ENCODE measurements around the gene HPSE.

HPSE gene

DNA sequence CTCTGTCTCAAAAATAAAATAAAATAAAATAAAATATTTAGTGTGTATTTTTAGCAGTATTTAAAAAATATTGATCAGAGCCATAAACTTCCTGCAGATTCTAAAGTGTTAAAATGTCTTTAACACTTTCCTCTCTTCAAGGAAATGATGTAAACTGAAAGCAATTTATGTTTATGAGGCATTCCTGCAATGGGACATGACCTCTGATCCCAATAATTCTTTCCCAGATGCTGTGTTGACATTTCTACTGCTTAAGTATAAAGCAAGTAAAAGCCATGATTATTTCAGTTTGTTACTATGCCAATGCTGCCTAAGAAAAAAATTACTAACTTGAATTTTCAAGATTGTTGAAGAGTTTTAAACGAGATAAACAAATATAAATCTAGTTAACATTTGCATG, 79.1 kb downstream of the HPSE start:
- Histone ChIP-seq H3K4me1 (ENCODE audit: control insufficient read depth, insufficient read depth, low read length, poor library complexity, severe bottlenecking) (peaks cover 3% of the 10 kb centered on the region), H3K27me3 (replicated peaks; ENCODE audit: control insufficient read depth, insufficient read depth, low read length, poor library complexity, severe bottlenecking) (no peaks in the 10 kb centered on the region), H3K36me3 (ENCODE audit: control insufficient read depth, insufficient read depth, low read length) (no peaks in the 10 kb centered on the region), H3K4me3 (ENCODE audit: insufficient read depth, low read depth, low read length, poor library complexity, severe bottlenecking) (no peak overlapping the region), H3K9me3 (ENCODE audit: control insufficient read depth, low read length) (no peaks in the 10 kb centered on the region), H3K27ac (ENCODE audit: insufficient read depth, low read length, poor library complexity, severe bottlenecking) (no peak overlapping the region)
- no peak for DNase-seq

DNA sequence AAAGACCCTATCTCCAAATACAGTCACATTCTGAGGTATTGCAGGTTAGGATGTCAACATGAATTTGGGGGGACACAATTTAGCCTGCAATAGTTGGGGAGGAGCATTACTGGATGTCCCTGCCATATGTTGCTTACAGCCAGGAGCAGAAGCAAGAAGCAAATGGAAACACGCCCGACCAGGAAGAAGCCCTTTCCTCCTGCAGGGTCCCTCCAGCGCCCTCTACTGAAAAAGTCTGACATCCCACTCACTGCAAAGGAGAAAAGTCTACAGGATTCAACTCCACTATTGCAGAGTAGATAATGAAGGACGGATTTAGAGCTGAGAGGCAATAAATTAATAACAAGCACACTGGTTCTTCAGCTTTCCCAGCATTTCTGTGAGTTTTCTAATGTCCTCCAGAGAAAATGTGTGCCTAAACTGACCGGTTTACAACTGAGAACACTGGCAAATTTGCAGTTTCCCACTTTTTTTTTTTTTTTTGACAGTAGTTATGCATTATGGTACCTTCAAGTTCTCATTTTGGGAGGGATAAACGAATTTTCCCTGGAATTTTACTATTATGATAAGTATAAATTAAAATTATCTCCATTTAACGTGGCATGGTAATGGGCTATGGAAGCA, 81.8 kb downstream of the HPSE start:
- peak; percentile 43 to 52 (median 48) for DNase-seq
- Histone ChIP-seq H3K36me3 (ENCODE audit: control insufficient read depth, insufficient read depth, low read length) (no peaks in the 10 kb centered on the region), H3K4me1 (ENCODE audit: control insufficient read depth, insufficient read depth, low read length, poor library complexity, severe bottlenecking) (no peaks in the 10 kb centered on the region), H3K9me3 (ENCODE audit: control insufficient read depth, low read length) (no peaks in the 10 kb centered on the region), H3K27ac (ENCODE audit: insufficient read depth, low read length, poor library complexity, severe bottlenecking) (no peak overlapping the region), H3K27me3 (replicated peaks; ENCODE audit: control insufficient read depth, insufficient read depth, low read length, poor library complexity, severe bottlenecking) (no peaks in the 10 kb centered on the region), H3K4me3 (ENCODE audit: insufficient read depth, low read depth, low read length, poor library complexity, severe bottlenecking) (no peak overlapping the region)

DNA sequence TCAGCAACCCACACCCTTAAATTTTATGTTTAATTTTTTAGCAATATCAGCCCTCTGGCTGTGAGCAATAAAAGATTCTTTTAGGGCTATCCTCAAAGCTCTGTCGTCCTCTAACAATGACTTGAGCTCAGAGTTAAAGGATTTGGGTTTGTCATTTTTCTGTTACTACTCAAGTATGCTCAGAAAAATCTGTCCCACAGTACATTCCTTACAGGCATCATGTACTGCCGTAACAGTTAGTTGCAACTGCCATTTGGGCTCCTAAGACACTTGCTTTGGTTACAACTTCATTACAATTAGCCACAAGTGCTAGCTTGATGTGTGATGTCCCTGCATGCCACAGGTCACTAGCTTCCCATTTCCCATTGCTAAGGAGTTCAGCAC, 83.2 kb downstream of the HPSE start:
- H3K9me3 ChIP-seq (ENCODE audit: control insufficient read depth, low read length) = no peaks in the 10 kb centered on the region
- no peak for DNase-seq
- no peaks in the 10 kb centered on the region for H3K4me1 ChIP-seq (ENCODE audit: control insufficient read depth, insufficient read depth, low read length, poor library complexity, severe bottlenecking)
- H3K27me3 ChIP-seq (replicated peaks; ENCODE audit: control insufficient read depth, insufficient read depth, low read length, poor library complexity, severe bottlenecking) = no peaks in the 10 kb centered on the region
- no peak overlapping the region for H3K4me3 ChIP-seq (ENCODE audit: insufficient read depth, low read depth, low read length, poor library complexity, severe bottlenecking)
- H3K27ac ChIP-seq (ENCODE audit: insufficient read depth, low read length, poor library complexity, severe bottlenecking) = no peak overlapping the region
- H3K36me3 ChIP-seq (ENCODE audit: control insufficient read depth, insufficient read depth, low read length) = no peaks in the 10 kb centered on the region

DNA sequence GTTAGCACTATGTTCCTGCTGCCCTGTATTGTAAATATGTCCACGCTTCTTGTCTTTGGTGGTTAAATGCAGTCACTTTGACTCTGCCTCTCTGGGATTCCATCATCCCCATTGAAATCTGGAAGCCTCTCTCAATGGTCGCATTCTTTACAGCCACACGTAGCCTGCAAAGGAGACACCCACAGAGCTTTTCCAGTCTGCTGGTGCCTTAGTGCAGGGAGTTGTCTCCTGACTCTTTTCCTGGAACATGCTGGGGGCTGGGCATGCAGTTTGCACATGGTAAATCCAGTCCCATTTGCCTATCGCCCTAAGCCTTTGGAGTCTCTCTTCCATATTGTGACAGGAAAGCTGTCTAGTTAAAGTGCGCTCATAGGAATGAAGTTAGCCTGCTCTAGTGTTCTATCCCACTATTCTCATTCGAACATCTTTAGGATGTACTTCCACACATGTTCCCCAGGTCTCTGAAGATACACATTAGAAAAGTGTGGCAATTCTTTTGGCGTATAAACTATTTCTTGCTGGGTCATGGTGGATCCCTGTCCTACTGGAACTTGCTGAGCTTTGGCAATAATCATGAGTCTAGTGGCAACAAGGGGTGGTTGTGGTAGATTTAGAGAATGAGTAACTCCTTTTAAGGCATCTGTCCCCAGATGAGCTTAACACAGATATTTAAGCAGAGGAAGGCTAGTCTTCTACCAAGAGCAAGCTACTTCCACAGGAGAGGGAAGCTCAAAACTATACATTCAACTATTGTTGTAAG, 83.8 kb downstream of the HPSE start:
- no peak for DNase-seq
- Histone ChIP-seq H3K4me1 (ENCODE audit: control insufficient read depth, insufficient read depth, low read length, poor library complexity, severe bottlenecking) (no peaks in the 10 kb centered on the region), H3K36me3 (ENCODE audit: control insufficient read depth, insufficient read depth, low read length) (no peaks in the 10 kb centered on the region), H3K4me3 (ENCODE audit: insufficient read depth, low read depth, low read length, poor library complexity, severe bottlenecking) (no peak overlapping the region), H3K27ac (ENCODE audit: insufficient read depth, low read length, poor library complexity, severe bottlenecking) (no peak overlapping the region), H3K9me3 (ENCODE audit: control insufficient read depth, low read length) (no peaks in the 10 kb centered on the region), H3K27me3 (replicated peaks; ENCODE audit: control insufficient read depth, insufficient read depth, low read length, poor library complexity, severe bottlenecking) (no peaks in the 10 kb centered on the region)

DNA sequence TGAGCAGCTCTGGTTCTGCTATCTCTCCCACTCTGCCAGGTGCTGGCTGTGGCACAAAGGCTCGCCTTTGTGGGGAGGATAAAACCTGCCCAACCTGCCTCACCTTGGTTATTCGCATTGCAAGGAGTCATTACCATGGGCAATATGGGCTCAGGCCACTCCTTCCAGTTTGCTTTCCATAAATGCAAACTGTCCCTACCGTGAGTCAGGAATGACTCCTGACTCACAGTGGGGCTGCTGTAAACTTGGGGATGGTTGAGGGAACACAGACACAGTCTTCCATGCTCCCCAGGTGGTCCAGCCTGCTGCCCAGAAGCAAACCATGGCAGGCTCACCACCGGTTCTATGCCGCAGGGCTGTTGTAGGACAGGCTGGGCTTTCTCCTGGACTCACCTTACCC, 86.2 kb downstream of the HPSE start:
- Histone ChIP-seq H3K36me3 (ENCODE audit: control insufficient read depth, insufficient read depth, low read length) (no peaks in the 10 kb centered on the region), H3K4me1 (ENCODE audit: control insufficient read depth, insufficient read depth, low read length, poor library complexity, severe bottlenecking) (no peaks in the 10 kb centered on the region), H3K27ac (ENCODE audit: insufficient read depth, low read length, poor library complexity, severe bottlenecking) (no peak overlapping the region), H3K4me3 (ENCODE audit: insufficient read depth, low read depth, low read length, poor library complexity, severe bottlenecking) (no peak overlapping the region), H3K27me3 (replicated peaks; ENCODE audit: control insufficient read depth, insufficient read depth, low read length, poor library complexity, severe bottlenecking) (no peaks in the 10 kb centered on the region), H3K9me3 (ENCODE audit: control insufficient read depth, low read length) (no peaks in the 10 kb centered on the region)
- no peak for DNase-seq

DNA sequence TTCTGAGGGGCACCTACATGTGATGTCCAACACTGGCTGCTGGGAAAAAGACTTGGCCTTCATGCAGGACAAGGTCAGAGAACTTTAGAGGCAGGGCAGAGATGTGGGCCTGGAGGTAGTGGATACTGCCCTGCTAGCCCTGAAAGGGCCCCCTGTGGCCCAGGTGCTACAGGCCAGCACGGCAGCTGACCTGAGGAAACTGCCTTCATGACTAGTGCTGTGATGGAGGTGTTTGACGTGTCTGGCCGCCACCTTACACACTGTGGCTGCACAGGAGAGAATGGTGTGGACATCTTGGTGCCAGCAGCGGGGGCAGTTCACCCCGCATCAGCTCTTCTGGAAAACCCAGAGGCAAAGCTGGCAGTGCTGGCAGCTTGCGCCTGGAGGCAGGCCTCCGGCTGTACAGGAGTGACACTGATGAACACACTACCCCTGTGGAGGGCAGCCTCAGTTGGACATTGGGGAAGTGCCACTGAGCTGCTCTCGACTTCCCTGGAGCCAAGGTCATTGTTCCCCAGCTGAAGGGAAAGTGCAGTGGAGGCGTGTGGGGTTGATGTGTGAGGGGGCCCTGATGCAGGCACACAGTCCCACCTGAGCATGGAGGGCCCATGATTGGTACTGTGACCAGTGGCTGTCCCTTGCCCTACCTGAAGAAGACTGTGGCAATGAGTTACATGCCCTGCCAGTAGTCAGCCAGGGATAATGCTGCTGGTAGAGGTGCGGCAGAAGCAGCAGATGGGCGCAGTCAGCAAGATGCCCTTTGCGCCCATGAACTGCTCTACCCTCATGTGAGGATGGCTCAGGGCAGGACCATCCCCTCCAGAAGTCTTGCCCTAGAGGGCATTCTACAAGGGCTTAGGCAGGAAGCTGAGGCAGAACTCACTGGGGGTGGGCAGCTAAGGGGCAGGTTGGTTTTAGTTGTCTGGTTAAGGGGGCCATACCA, 87.0 kb downstream of the HPSE start:
- Histone ChIP-seq H3K27me3 (replicated peaks; ENCODE audit: control insufficient read depth, insufficient read depth, low read length, poor library complexity, severe bottlenecking) (no peaks in the 10 kb centered on the region), H3K9me3 (ENCODE audit: control insufficient read depth, low read length) (no peaks in the 10 kb centered on the region), H3K27ac (ENCODE audit: insufficient read depth, low read length, poor library complexity, severe bottlenecking) (no peak overlapping the region), H3K4me3 (ENCODE audit: insufficient read depth, low read depth, low read length, poor library complexity, severe bottlenecking) (no peak overlapping the region), H3K4me1 (ENCODE audit: control insufficient read depth, insufficient read depth, low read length, poor library complexity, severe bottlenecking) (no peaks in the 10 kb centered on the region), H3K36me3 (ENCODE audit: control insufficient read depth, insufficient read depth, low read length) (no peaks in the 10 kb centered on the region)
- DNase-seq = no peak
